Endothelial cell of hepatic sinusoid (primary cell): ENCODE measurements around the gene SPIRE1.
"Not testable (repeated sequence)": the region's sequence is repeated elsewhere in the genome, so short reads cannot be mapped to it uniquely, and the experiment has no call there.

Experiments
- in situ Hi-C: cut with HindIII; loops from 2 replicates; pipeline ENCODE4 v1.10.0; 2017; ENCODE audit warnings: low sequenced_read_pairs

Gene SPIRE1

DNA sequence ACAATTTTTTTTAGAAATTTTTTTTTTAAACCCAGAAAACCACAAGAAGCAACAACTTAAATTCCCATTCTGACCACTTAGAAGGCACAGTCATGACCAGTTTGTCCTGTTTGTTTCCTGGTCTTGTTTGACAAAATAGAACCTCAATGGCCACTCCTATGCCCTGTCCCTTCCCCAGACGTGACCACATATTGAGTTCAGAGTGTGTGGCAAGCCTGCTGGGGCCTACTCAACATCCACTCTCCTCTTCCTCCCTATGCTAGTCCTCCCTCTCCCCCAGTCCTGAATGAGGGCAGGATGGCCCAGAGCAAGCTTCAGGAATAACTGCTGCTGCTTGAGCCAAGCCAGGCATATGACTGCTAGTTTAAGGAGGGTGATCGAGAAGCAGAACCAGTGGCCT, 160.6 kb downstream of the SPIRE1 start:
- in situ Hi-C loops, result no loop called here

DNA sequence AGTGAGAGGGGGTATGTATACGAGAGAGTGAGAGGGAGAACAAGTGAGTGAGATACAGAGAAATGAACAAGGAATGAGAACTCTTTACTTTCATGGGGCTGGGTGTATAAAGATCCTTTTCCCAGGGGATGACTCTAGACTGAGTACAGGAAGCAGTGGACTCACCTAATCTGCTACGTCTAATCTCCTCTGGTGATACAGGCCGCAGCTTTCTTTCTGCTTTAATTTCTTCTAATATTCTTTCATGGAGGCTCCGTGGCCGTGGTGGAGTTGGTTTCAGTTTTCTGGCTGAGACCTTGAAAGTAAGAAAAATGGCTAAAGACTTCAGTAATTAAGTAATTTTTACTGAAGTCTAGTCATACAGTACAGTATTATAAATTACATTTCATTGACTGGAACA, 165.0 kb downstream of the SPIRE1 start:
- in situ Hi-C loops, result no loop called here

DNA sequence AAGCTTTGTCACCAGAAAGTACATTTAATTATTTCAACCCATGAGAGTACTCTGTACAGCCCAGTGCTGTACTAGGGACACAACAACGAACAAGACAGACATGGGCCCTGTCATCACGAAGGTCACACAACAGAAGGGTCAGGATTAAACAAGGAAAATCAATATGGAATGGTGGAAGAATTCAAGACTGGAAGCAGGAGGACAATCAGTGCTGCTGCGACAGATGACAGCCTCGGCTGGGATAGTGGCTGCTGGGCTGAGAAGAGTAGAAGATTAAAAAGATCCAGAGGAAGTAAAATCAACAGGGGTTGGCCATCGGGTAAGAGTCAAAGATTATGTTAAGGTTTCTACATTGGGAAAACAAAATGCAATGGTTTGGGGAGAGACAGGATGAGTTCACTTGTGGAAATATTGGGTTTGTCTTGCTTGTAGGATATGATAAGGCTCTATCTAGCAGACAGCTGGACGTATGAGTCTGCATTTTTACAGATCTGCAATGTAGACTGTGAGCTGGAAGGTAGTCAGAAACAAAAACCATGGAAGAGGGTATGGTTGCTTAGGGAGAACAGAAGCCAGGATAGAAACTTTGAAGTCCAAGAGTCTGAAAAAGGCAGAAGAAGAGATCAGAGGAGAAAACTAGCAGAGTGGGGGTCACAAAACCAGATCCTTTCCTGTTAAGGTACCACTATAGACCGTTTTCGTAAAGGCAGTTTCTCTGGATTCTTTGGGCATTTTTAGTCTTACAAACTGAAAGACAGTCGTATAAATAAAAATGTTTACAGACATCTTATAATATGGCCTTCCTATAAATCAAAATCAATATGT, 166.1 kb downstream of the SPIRE1 start:
- in situ Hi-C loops, result no loop called here

DNA sequence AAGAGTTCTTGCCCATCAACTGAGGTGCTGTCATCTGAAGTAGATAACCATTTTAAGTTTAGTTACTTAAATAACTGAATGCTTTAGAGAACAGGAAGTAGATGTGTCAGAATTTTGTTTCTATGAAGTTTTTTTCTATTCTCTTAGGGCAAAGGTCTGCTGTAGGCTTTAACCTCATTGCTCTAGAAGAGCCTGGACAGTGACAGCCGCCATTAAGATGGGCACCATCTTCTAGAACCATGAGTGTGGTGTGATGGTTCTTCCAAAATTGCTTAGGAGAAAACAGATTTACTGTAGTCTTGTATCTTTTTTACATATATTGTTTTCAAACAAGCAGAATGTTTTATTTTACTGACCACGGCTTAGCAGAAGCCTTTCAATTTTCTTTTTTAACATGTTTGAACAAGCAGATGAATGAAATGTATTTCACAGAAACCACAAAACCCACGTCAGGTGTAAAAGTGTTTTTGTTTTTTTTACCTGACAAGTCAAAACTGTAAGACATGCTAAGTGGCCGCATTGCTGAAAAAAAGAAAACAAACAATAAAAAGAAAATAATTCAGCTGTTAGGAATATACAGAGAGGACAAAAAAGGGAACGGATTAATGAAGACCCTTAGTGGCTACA, 172.3 kb downstream of the SPIRE1 start:
- in situ Hi-C loops, result no loop called here

DNA sequence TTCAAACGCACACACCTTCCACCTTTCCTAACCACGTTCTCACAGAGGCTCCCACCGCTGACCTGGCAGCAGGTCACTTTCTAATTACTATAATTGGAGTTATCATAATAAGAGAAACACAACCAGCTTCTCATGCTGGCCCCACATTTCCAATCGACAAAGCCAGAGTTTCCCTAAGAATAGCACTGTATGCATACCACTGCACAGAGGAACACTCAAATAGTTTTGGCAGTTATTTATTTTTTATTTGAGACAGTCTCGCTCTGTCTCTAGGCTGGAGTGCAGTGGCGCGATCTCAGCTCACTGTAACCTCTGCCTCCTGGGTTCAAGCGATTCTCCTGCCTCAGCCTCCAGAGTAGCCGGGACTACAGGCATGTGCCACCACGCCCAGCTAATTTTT, 176.0 kb downstream of the SPIRE1 start:
- in situ Hi-C loops, result not testable (repeated sequence)

DNA sequence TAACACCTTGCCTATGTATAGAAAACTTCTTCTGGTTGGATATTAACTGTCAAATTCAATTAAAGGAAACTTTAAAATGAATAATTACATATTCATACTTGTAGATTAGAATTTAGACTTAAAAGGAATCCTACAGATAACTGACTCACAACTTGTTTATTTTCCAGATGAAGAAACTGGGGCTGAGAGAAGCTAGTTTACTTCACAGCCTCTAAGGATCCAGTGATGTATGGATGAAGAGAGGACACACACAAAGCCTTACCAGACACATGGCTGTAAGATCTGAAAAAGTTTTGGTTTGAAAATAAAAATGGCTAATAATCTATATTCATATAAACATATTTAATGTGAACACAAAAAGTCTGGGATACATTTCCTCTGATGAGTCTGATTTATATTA, 177.9 kb downstream of the SPIRE1 start:
- in situ Hi-C loops, result no loop called here

DNA sequence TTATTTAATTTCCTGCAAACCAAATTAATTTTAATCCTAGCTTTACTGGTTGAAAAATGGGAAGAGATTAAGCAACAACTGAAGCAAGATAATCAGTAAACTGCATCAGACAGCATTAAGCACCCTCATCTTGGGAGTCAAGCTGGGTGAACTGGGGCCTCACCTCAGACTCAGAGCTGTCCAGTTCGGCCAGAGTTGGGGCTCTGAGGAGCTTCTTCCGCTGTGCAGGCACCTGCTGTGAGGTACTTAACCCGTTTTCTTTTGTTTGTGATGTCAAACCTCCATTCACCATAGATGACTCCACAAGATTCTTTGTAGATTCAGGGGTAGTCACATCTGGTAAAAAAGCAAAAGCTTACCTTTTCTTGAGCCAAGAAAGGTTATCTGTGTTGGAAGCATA, 178.4 kb downstream of the SPIRE1 start:
- in situ Hi-C loops, result no loop called here

DNA sequence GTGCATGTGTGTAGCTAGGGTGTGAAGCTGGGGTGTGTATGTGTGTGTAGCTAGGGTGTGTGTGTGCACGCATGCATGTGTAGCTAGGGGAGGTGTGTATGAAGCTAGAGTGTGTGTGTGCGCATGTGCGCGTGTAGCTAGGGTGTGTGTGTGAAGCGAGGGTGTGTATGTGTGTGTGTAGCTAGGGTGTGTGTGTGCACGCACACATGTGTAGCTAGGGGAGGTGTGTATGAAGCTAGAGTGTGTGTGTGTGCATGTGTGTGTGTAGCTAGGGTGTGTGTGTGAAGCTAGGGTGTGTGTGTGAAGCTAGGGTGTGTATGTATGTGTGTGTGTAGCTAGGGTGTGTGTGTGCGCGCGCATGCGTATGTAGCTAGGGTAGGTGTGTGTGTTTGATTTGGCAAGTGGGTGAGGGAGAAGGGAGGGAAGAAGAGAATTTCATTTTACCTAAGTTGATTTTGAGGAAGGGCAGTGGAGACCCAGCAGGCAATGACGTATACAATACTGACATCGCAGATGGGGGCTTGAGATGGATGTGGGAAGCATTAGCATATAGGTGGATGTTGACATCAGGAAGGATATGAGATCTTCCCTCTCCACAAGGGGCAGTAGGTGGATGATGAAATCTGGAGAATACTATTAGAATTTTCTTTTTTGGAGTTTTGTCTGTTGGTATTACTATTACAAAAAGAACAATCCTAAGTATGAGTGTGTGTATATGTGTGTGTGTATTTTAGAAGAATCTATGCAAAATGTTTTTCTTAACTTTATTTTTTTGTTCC, 179.4 kb downstream of the SPIRE1 start:
- in situ Hi-C loops, result no loop called here

DNA sequence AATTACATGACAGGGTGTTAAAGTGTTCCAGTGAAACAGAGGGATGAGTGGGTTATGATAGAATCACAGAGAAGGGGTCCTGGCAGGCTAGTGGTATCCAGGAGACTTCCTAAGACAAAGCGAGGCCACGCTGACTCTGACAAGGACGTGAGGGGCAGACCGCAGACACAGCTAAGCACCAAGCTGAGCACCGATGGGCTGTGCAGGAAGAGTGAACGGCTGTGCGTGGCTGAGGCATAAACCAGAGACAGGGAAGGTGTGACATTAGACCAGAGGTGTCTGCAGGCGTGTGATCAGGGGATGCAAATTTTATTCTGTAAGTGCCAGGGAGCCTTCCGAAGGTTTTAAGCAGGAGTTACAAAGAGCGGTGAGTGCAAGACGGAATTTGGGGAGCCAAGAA, 180.3 kb downstream of the SPIRE1 start:
- in situ Hi-C loops, result no loop called here

DNA sequence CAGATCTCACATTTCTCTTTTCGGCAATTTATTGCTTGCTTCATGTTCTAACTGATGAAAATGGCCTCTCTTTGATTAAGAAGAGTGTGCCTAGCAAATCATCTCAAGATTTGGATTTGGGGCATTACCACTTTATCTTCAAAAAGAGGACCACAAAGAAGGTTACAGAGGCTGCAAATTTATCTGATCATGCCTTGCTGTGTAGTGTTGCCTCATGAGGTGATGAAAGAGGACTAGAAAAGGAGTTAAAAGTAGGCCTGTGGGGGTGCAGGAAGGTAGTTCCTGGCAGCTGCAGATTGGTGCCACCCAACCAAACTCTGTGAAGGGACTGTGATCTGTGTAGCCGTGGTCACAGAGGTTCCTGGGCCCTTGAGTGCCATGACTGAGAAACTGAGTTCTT, 181.0 kb downstream of the SPIRE1 start:
- in situ Hi-C loops, result no loop called here

DNA sequence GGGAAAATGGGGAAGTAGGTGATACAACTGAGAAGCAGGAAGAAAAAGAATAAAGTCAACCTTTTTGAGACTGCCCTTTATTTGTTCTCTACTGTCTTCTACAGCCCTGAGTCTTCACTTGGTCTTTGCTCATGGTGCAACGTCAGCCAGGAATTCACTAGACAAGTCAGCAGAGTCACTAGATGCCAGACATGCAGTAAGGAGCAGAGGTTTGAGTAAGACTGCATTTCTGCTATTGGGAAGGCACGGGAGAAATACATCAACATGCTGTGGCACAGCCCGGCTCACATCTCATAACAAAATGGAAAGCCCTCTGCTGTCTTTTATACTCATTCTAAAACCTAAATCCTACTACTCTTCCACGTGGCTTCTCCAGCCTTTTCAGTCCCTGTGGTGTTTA, 183.0 kb downstream of the SPIRE1 start:
- in situ Hi-C loops, result no loop called here

DNA sequence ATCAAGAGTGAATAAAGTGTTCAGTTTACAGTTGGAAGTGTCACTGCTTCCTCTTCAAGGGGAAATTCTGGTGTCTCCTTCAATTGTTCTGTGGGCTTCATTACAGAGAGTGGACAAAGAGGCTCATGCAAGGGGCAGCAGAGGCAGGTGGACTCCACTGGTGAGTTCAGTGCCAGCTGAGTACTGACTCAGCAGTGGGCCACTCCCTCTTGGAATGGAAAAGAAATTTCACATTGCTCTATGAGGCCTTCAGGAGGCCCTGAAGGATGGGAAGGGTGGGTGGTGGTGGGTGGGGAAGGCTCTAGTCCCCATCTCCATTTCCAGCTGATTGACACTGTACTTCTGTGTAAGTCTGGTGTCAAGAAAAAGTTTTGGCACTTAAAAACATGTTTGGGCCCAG, 183.8 kb downstream of the SPIRE1 start:
- in situ Hi-C loops, result no loop called here

DNA sequence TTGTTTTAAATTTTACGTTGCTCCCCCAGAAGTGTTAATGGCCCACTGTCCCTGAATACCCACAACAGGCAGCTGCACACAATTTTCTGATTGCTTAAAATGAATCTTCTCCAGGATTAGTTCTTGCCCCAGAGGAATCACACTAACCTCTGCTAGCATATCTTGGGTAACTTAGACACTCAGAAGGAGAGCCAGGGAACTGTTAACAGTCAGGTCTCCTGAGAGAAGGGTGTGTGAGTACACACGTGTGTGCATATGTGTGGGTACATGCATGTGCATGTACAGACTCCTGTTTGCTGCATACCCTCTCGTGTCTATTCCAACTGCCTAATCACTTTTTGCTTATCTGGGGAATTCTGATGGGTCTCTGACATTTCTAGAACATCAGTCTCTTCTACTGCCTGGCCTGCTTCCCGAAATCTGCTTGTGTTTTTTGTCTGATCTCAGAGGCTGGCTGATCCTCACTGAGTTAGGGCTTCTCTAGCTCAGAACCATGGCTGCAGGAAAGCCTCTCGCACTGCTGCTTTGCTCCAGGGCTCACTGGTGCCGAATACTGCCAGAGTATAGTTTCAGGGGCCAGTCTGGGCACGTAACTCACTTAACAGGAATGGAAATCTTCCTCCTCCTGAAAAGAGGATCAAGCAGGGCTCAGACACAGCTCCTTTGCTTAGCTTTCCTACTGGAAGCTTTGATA, 187.4 kb downstream of the SPIRE1 start:
- in situ Hi-C loops, result no loop called here

DNA sequence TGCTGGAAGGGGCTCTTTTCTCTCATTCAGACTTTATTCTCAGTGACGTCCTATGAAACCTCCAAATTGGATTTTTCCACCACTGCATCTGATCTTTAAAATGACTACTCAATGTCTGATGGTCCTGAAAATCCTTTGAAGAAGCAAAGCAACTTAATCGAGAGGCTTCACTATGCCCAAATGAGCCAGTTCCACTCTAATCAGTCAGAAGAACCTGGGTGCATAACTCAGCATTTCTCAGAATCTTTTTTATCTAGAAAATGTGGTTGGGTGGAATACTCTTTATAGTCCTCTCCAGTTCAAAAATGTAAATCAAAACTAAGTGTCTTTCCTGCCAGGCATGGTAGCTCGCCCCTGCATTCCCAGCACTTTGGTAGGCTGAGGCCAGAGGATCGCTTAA, 189.5 kb downstream of the SPIRE1 start:
- in situ Hi-C loops, result no loop called here

DNA sequence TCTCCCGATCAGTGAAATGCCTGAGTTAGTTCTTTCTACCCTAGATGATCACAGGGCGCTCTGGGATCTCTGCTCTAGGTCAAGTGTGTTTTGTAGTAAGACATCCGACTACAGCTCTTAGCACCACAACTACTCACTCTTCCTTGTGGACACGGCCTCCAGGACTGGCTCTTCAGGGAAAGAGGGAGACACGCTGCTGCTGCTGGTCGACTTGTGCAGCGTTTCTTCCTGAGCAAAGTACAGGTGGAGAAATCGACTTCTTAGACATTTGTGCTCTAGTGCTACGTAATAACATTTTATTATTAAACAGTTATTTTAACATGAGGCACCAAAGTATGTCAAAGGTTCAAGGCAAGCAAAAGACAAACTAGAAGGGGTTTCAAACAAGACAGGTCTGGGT, 193.2 kb downstream of the SPIRE1 start:
- in situ Hi-C loops, result no loop called here

DNA sequence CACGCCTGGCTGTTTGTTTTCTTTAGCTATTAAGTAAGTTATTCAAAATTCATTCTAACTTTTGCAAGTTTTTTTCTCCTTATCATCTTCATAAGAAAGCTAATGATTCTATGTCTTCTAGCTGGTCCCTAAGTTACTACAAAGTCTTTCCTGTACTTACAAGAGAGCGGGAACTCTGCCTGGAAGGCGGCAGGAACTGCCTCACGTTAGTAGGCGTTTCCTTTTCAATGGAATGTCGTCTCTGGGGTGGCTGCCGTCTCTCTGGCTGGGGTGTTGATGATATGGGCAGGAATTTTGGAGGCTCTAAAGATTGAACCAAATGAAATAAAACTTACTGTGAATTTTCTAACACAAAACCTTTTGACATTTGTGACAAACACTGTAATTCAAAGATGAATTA, 194.7 kb downstream of the SPIRE1 start:
- in situ Hi-C loops, result no loop called here

DNA sequence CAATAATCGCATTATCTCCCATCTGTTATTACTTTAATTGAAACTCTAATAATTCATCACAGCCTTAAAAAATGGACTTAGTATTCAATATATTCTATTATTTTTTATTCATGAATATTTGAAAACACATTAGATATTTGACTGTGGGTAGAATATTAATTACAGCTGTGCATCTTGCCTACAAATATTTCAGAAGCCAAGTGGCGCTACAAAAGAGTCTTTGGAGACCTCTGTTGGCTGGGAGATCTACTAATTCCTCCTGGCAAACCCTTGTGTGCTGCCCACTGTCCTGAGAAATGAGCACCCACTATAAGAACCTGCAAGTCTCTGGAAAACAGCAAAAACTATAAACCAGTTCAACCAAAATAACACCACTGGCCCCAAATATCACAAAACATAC, 195.7 kb downstream of the SPIRE1 start:
- in situ Hi-C loops, result no loop called here

DNA sequence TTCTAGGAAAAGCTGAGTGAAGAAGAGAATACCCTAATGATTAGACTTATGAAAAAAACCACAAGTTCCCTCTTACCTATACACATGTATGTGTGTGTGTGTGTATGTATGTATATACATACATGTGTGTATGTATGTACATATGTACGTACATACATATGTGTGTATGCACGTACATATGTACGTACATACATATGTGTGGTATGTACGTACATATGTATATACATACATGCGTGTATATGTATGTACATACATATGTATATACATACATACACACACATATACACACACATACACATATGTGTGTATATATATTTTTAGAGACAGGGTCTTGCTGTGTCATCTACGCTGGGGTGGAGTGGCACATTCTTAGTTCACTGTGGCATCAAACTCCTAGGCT, 196.6 kb downstream of the SPIRE1 start:
- in situ Hi-C loops, result no loop called here

DNA sequence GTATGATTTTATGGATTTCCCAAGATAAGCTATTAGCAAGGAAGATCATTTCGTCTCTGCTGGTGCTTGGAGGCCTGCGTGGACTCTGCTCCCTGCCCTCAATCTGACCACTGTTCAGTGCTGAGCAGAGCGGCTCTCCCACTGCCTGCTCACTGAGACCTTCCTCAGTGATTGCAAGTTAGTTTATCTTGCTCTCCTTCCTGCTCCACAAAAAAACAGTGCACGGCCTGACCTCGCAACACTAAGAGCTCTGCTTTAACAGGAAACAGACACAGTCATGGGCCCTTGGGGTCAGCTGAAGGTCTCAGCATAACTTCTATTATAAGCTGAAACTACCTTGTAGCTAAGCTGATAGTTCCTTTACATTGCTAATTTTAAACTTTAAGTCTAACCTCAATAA, 197.0 kb downstream of the SPIRE1 start:
- in situ Hi-C loops, result no loop called here

DNA sequence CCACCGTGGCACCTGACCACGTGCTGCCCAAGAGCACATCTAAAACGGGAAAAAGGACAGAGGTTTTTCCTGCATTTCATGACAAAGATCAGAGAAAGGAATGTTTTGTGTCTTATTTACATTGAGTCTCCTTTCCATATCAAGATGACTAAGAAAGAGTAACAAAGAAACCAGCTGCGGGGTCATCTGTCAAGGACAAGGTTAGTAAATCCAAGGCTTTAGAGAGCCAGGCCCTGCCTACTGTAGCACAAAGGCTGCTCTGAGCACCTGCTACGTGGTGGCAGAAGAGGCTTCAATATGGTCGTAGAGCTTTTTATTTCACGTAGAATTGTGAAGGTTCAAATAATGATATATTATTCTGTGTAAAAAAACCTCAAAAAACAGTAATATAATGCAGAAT, 199.1 kb downstream of the SPIRE1 start:
- in situ Hi-C loops, result no loop called here

DNA sequence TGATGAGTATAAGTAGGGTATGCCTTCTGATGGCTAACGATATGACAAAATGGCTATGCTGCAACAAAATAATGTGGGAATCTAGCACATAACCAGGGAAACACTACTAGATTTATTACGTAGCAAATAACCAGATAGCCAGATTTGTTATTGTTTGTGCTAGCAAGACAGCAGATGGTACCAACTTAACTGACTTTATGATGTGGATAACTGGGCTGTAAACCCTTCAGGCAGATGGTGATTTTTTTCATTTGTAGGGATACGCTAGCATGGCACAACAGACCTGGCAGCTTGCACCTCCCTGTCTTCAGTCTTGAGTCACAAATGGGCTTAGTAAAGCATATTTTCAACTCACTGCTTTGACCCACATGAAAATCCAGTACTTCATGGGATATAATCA, 201.5 kb downstream of the SPIRE1 start:
- in situ Hi-C loops, result no loop called here
